Natural killer cell (primary cell): ENCODE measurements around the gene PSMF1. TPM values are rescaled to one million over a fixed set of nuclear protein-coding genes. Genes with fewer than 3 reads are reported as not detected.

Source experiments
- ATAC-seq, 3 donors: fragments of 150-1000 bp in 2 of 3; fragments of 200-7000 bp in 1 of 3; cut with Tn5 transposase; 1 replicate in 1 of 3; 2 replicates in 2 of 3; pipeline ENCODE4 v1.10.0; 2021; ENCODE audit warnings: mild to moderate bottlenecking in 2 of 3, moderate library complexity in 2 of 3
- DNase-seq, 2 donors: peaks; one replicate each; pipeline versions ENCODE4 v3.0.0 to v3.0.0-alpha.2; 2013 to 2021; ENCODE audit warnings: mixed read lengths in 1 of 2
- H3K27ac ChIP-seq: one replicate; pipeline ENCODE4 v1.5.1; 2013; ENCODE audit warnings: mild to moderate bottlenecking, low read length
- H3K27me3 ChIP-seq: one replicate; pipeline ENCODE4 v1.6.1; 2013; ENCODE audit warnings: low read length; ENCODE audit not compliant: control insufficient read depth, insufficient read depth
- H3K36me3 ChIP-seq: one replicate; pipeline ENCODE4 v1.6.1; 2013; ENCODE audit warnings: low read length; ENCODE audit not compliant: control insufficient read depth, insufficient read depth
- H3K4me1 ChIP-seq: one replicate; pipeline ENCODE4 v1.6.1; 2013; ENCODE audit warnings: low read length; ENCODE audit not compliant: control insufficient read depth, insufficient read depth
- H3K4me3 ChIP-seq: one replicate; pipeline ENCODE4 v1.5.1; 2013; ENCODE audit warnings: low read length
- H3K9me3 ChIP-seq: one replicate; pipeline ENCODE4 v1.6.1; 2013; ENCODE audit warnings: low read length; ENCODE audit not compliant: control insufficient read depth, insufficient read depth
- H3K27ac Mint-ChIP-seq, 2 donors: one replicate each; pipeline ENCODE4 v1.8.0; 2022; ENCODE audit warnings: mild to moderate bottlenecking in 2 of 2, mixed read lengths in 2 of 2, moderate library complexity in 1 of 2
- H3K27me3 Mint-ChIP-seq, 2 donors: one replicate each; pipeline ENCODE4 v1.8.0; 2022; ENCODE audit warnings: low read depth in 2 of 2, mixed read lengths in 2 of 2
- H3K36me3 Mint-ChIP-seq: one replicate; pipeline ENCODE4 v1.8.0; 2022; ENCODE audit warnings: mixed read lengths
- H3K4me1 Mint-ChIP-seq, 2 donors: one replicate each; pipeline ENCODE4 v1.8.0; 2022; ENCODE audit warnings: mixed read lengths in 2 of 2
- H3K4me3 Mint-ChIP-seq: one replicate; pipeline ENCODE4 v1.8.0; 2022; ENCODE audit warnings: mild to moderate bottlenecking, moderate library complexity, mixed read lengths
- H3K9me3 Mint-ChIP-seq, 2 donors: one replicate each; pipeline ENCODE4 v1.8.0; 2022; ENCODE audit warnings: mixed read lengths in 2 of 2
- CTCF ChIP-seq: fragments of 200-600 bp; IDR thresholded peaks from one replicate; pipeline ENCODE4 v1.8.0; 2022; ENCODE audit warnings: antibody characterized with exemption
- WGBS: methylation state at CpG from one replicate; pipeline ENCODE4 v1.1.7; 2013; ENCODE audit warnings: missing lambda C conversion rate; ENCODE audit not compliant: insufficient coverage; 5-methylcytosine and 5-hydroxymethylcytosine counted together
- intact Hi-C: fragments of 100-400 bp; cut with micrococcal nuclease; formaldehyde crosslinking; loops from one replicate; pipeline ENCODE4 v1.14.2; 2022
- total RNA-seq, 4 donors: library from RNA; stranded (reverse); fragments of 120-200 nt in 1 of 4; gene quantifications; one replicate each; pipeline versions ENCODE4 v1.2.3 to v1.2.4, GENCODE V29; 2013 to 2022

The PSMF1 gene
- total RNA-seq, 3 donors from 2014 or later (not counting 1 experiment from before 2014, with no cell fraction given): 97.1 to 107 (median 101) TPM

- ATAC-seq (no peak), DNase-seq (no peak)
- H3K4me3 Mint-ChIP-seq: no peak overlapping the region
- no peaks in the 10 kb centered on the region for H3K36me3 Mint-ChIP-seq
- no peak overlapping the region for H3K27ac ChIP-seq
- peaks cover 3% of the 10 kb centered on the region in 2 donors for H3K9me3 Mint-ChIP-seq
- no peaks in the 10 kb centered on the region for H3K27me3 Mint-ChIP-seq
- no peak overlapping the region for H3K27ac Mint-ChIP-seq
- no peak overlapping the region for H3K4me3 ChIP-seq
- TF ChIP-seq CTCF: no peak
- H3K36me3 ChIP-seq: no peaks in the 10 kb centered on the region
- intact Hi-C loops: no loop called here
- no peaks in the 10 kb centered on the region for H3K4me1 ChIP-seq
- 44% methylated on average over 4 of the region's 5 CpGs for WGBS
- H3K9me3 ChIP-seq: peaks cover 1% of the 10 kb centered on the region
- peaks cover 0 to 9% of the 10 kb centered on the region in 2 donors for H3K4me1 Mint-ChIP-seq
- no peaks in the 10 kb centered on the region for H3K27me3 ChIP-seq
Measured at GRCh38 chr20:1086277-1087213, 31.9 kb upstream of the PSMF1 start.

- Histone ChIP-seq H3K36me3 (no peaks in the 10 kb centered on the region), H3K27ac (no peak overlapping the region), H3K4me1 (no peaks in the 10 kb centered on the region), H3K27me3 (no peaks in the 10 kb centered on the region), H3K4me3 (no peak overlapping the region), H3K9me3 (peaks cover 4% of the 10 kb centered on the region)
- WGBS: 25% methylated on average over 4 of the region's 4 CpGs
- Mint-ChIP-seq H3K36me3 (no peaks in the 10 kb centered on the region), H3K27ac (no peak overlapping the region), H3K9me3 (peaks cover 3% of the 10 kb centered on the region in 2 donors), H3K4me1 (peaks cover 0 to 9% of the 10 kb centered on the region in 2 donors), H3K27me3 (no peaks in the 10 kb centered on the region), H3K4me3 (no peak overlapping the region)
- intact Hi-C loops: no loop called here
- TF ChIP-seq CTCF: no peak
- no peak for DNase-seq
- no peak for ATAC-seq
Measured at GRCh38 chr20:1087311-1087905, 31.0 kb upstream of the PSMF1 start.

GRCh38 chr20:1094751-1095150, 23.7 kb upstream of the PSMF1 start:
- 90% methylated on average over 6 of the region's 6 CpGs for WGBS
- intact Hi-C loops: no loop called here
- no peaks in the 10 kb centered on the region for H3K4me1 Mint-ChIP-seq
- H3K27me3 Mint-ChIP-seq: no peaks in the 10 kb centered on the region
- no peak overlapping the region for H3K27ac ChIP-seq
- no peak for DNase-seq
- ATAC-seq: no peak
- no peaks in the 10 kb centered on the region for H3K27me3 ChIP-seq
- H3K9me3 Mint-ChIP-seq: no peaks in the 10 kb centered on the region
- TF ChIP-seq CTCF: no peak
- no peaks in the 10 kb centered on the region for H3K36me3 ChIP-seq
- no peak overlapping the region for H3K4me3 Mint-ChIP-seq
- H3K27ac Mint-ChIP-seq: no peak overlapping the region
- H3K9me3 ChIP-seq: peaks cover 4% of the 10 kb centered on the region
- no peaks in the 10 kb centered on the region for H3K4me1 ChIP-seq
- no peak overlapping the region for H3K4me3 ChIP-seq
- H3K36me3 Mint-ChIP-seq: no peaks in the 10 kb centered on the region
